Lower lobe of right lung (tissue), 2 donors: Measurements from ENCODE around the gene BAD. TPM values are rescaled to one million over a fixed set of nuclear protein-coding genes. Genes with fewer than 3 reads are reported as not detected.

ENCODE experiments used
- ATAC-seq, 2 donors: fragments of 200-7000 bp; cut with Tn5 transposase; one replicate each; pipeline ENCODE4 v1.9.1; 2020 to 2022; ENCODE audit warnings: mild to moderate bottlenecking in 2 of 2, moderate library complexity in 2 of 2
- DNase-seq: peaks from one replicate; pipeline ENCODE4 v3.0.0-alpha.2; 2020
- H3K27ac ChIP-seq: fragments of 200-600 bp; one replicate; pipeline ENCODE4 v1.8.0; 2022
- H3K27me3 ChIP-seq: fragments of 200-600 bp; one replicate; pipeline ENCODE4 v1.8.0; 2022; ENCODE audit warnings: low read depth
- H3K36me3 ChIP-seq: fragments of 200-600 bp; one replicate; pipeline ENCODE4 v1.8.0; 2022; ENCODE audit warnings: mild to moderate bottlenecking
- H3K4me1 ChIP-seq: fragments of 200-600 bp; one replicate; pipeline ENCODE4 v1.8.0; 2022
- H3K4me3 ChIP-seq: fragments of 200-600 bp; one replicate; pipeline ENCODE4 v1.8.0; 2022; ENCODE audit warnings: mild to moderate bottlenecking
- H3K9me3 ChIP-seq: fragments of 200-600 bp; one replicate; pipeline ENCODE4 v1.8.0; 2022
- CTCF ChIP-seq: fragments of 200-600 bp; IDR thresholded peaks from one replicate; pipeline ENCODE4 v1.8.0; 2022; ENCODE audit warnings: antibody characterized with exemption, mild to moderate bottlenecking
- intact Hi-C: fragments of 100-400 bp; cut with DNase I; formaldehyde crosslinking; loops from one replicate; pipeline ENCODE4 v1.11.0; 2022
- total RNA-seq: library from RNA; stranded (reverse); fragmentation: NEBNext Ultra II Directional; extraction: Animal tissue kit (Norgen Biotek cat#: 25700); gene quantifications from one replicate; pipeline ENCODE4 v1.2.1, GENCODE V29; 2021
- donor health status: DM: no; HTN: yes; CAD: no; lungs with severe emphysema.

Gene BAD
- total RNA-seq, 1 donor from 2014 or later, result 51.6 TPM

DNA sequence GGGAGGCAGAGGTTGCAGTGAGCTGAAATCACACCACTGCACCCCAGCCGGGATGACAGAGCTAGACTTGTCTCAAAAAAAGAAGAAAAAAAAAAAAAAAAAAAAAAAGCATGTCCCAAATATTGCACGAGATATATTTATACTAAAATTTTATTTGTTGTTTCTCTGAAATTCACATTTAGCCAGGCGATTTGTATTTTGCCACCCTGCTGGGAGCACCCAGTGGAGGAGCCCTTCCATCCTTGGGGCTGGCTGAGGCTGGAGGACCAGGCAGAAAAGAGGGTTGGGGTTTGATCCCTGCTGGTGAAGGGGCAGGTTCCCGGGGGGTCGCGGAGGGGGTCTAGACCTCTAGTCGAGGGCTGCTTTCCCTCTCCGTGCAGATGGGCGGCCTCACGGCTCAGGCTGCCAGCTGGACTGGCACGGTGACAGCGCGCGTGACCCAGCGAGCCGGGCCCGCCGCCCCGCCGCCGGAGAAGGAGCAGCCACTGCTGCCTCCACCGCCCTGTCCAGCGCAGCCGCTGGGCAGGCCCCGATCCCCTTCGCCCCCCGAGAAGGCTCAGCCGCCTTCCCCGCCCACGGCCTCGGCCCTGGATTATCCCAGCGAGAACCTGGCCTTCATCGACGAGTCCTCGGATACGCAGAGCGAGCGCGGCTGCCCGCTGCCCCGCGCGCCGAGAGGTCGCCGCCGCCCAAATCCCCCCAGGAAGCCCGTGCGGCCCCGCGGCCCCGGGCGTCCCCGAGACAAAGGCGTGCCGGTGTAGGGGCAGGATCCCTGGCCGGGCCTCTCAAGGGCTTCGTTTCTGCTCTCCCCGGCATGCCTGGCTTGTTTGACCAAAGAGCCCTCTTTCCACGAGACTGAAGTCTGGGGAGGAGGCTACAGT, 14.7 kb upstream of the BAD start:
- intact Hi-C loops, result no loop called here
- Histone ChIP-seq H3K4me1 (peaks cover 32% of the 10 kb centered on the region), H3K27me3 (peaks cover 67% of the 10 kb centered on the region), H3K36me3 (no peaks in the 10 kb centered on the region), H3K9me3 (no peaks in the 10 kb centered on the region), H3K27ac (peak overlapping the region; percentile 34), H3K4me3 (peak overlapping the region; percentile 51)
- DNase-seq (peak; percentile 70), ATAC-seq (peak; percentile 50 to 56)
- no peak for TF ChIP-seq CTCF

- ATAC-seq (no peak), DNase-seq (peak; percentile 60)
- intact Hi-C loops, result no loop called here
- H3K4me1 ChIP-seq, result peaks cover 26% of the 10 kb centered on the region
- TF ChIP-seq CTCF, result no peak
- H3K27me3 ChIP-seq, result peaks cover 81% of the 10 kb centered on the region
- no peak overlapping the region for H3K27ac ChIP-seq
- H3K4me3 ChIP-seq, result no peak overlapping the region
- no peaks in the 10 kb centered on the region for H3K9me3 ChIP-seq
- H3K36me3 ChIP-seq, result no peaks in the 10 kb centered on the region
Measured at GRCh38 chr11:64297699-64298358, 13.4 kb upstream of the BAD start.

GRCh38 chr11:64296830-64297698, 12.6 kb upstream of the BAD start:
- TF ChIP-seq CTCF, result no peak
- intact Hi-C loops, result no loop called here
- Histone ChIP-seq H3K27me3 (peaks cover 88% of the 10 kb centered on the region), H3K9me3 (no peaks in the 10 kb centered on the region), H3K4me1 (peaks cover 33% of the 10 kb centered on the region), H3K36me3 (no peaks in the 10 kb centered on the region), H3K4me3 (no peak overlapping the region), H3K27ac (no peak overlapping the region)
- DNase-seq (no peak), ATAC-seq (no peak)

DNA sequence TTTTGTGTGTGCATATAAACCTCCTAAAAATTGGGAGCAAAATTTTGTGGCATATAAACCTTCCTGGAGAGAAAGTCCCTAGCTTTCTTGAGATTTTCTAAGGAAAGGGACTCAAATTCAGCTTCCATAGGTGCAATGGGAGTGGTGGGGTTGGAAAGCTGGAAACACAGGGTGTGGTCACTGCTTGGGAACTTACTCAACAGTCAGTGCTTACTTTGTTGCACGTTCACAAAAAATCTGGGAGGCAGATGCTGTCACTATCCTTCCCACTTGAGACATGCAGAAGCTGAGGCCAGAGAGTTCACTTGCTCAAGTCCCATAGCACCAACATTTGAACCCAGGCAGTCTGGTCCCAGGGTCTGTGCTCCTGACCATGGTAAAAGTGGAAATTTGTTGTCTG, 11.8 kb upstream of the BAD start:
- Histone ChIP-seq H3K27me3 (peaks cover 97% of the 10 kb centered on the region), H3K4me1 (peaks cover 39% of the 10 kb centered on the region), H3K36me3 (no peaks in the 10 kb centered on the region), H3K9me3 (no peaks in the 10 kb centered on the region), H3K4me3 (no peak overlapping the region), H3K27ac (no peak overlapping the region)
- ATAC-seq (no peak), DNase-seq (no peak)
- no peak for TF ChIP-seq CTCF
- intact Hi-C loops, result no loop called here

GRCh38 chr11:64295760-64296159, 11.3 kb upstream of the BAD start:
- peaks cover 100% of the 10 kb centered on the region for H3K27me3 ChIP-seq
- no peak for TF ChIP-seq CTCF
- H3K36me3 ChIP-seq, result no peaks in the 10 kb centered on the region
- no peak overlapping the region for H3K27ac ChIP-seq
- H3K4me1 ChIP-seq, result peaks cover 38% of the 10 kb centered on the region
- H3K9me3 ChIP-seq, result no peaks in the 10 kb centered on the region
- DNase-seq, result no peak
- intact Hi-C loops, result no loop called here
- no peak overlapping the region for H3K4me3 ChIP-seq
- no peak for ATAC-seq
